ENCODE data around the gene MAGOHB. TPM values are rescaled to one million over a fixed set of nuclear protein-coding genes. Genes with fewer than 3 reads are reported as not detected.
"Not testable (repeated sequence)": the region's sequence is repeated elsewhere in the genome, so short reads cannot be mapped to it uniquely, and the experiment has no call there.

The MAGOHB gene
- total RNA-seq, 1 donor from 2014 or later, result 38.7 TPM

DNA sequence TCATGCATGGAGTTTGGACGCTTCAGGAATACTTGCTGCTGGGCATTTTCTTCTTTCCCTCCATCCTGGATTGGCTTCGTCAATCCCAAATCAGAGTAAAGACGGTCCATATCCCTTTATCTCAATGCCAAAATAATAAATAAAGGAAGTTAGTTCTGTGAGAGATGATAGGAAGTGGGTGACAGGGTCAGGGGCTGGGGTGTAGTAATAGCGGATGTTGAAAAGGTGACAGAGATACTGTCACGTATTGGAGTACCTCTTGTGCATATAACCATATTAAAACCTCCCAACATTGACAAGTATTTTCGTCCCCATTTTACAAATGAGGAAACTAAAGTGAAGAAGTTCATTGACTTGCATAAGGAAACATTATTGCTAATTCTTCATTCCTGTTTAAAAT lies 12.4 kb downstream of the MAGOHB start:
- H3K4me1 Mint-ChIP-seq, result no peaks in the 10 kb centered on the region
- peaks cover 8% of the 10 kb centered on the region for H3K36me3 Mint-ChIP-seq
- no peak overlapping the region for H3K27ac Mint-ChIP-seq
- no peak overlapping the region for H3K4me3 Mint-ChIP-seq
- H3K9me3 Mint-ChIP-seq, result no peaks in the 10 kb centered on the region
- TF ChIP-seq, protein P1, sequence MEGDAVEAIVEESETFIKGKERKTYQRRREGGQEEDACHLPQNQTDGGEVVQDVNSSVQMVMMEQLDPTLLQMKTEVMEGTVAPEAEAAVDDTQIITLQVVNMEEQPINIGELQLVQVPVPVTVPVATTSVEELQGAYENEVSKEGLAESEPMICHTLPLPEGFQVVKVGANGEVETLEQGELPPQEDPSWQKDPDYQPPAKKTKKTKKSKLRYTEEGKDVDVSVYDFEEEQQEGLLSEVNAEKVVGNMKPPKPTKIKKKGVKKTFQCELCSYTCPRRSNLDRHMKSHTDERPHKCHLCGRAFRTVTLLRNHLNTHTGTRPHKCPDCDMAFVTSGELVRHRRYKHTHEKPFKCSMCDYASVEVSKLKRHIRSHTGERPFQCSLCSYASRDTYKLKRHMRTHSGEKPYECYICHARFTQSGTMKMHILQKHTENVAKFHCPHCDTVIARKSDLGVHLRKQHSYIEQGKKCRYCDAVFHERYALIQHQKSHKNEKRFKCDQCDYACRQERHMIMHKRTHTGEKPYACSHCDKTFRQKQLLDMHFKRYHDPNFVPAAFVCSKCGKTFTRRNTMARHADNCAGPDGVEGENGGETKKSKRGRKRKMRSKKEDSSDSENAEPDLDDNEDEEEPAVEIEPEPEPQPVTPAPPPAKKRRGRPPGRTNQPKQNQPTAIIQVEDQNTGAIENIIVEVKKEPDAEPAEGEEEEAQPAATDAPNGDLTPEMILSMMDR (IDR thresholded peaks at IDR 0.05; ENCODE audit: unreplicated experiment), result no peak
- H3K27me3 Mint-ChIP-seq (ENCODE audit: low read depth), result no peaks in the 10 kb centered on the region
- DNase-seq (ENCODE audit: low spot score in 2 of 2, unreplicated experiment in 2 of 2), result no peak

GRCh38 chr12:10595881-10596280 lies 17.5 kb downstream of the MAGOHB start:
- Mint-ChIP-seq H3K4me3 (no peak overlapping the region), H3K36me3 (peaks cover 1% of the 10 kb centered on the region), H3K27me3 (ENCODE audit: low read depth) (no peaks in the 10 kb centered on the region), H3K27ac (no peak overlapping the region), H3K4me1 (no peaks in the 10 kb centered on the region), H3K9me3 (no peaks in the 10 kb centered on the region)
- TF ChIP-seq, protein P1 (IDR thresholded peaks at IDR 0.05; ENCODE audit: unreplicated experiment), result no peak
- no peak for DNase-seq (ENCODE audit: low spot score in 2 of 2, unreplicated experiment in 2 of 2)

- Mint-ChIP-seq H3K4me1 (no peaks in the 10 kb centered on the region), H3K27me3 (ENCODE audit: low read depth) (no peaks in the 10 kb centered on the region), H3K36me3 (peaks cover 9% of the 10 kb centered on the region), H3K9me3 (no peaks in the 10 kb centered on the region), H3K4me3 (no peak overlapping the region), H3K27ac (no peak overlapping the region)
- no peak for DNase-seq (ENCODE audit: low spot score in 2 of 2, unreplicated experiment in 2 of 2)
- TF ChIP-seq, protein P1 (IDR thresholded peaks at IDR 0.05; ENCODE audit: unreplicated experiment), result no peak
Observed at GRCh38 chr12:10590966-10591365, 22.4 kb downstream of the MAGOHB start.

DNA sequence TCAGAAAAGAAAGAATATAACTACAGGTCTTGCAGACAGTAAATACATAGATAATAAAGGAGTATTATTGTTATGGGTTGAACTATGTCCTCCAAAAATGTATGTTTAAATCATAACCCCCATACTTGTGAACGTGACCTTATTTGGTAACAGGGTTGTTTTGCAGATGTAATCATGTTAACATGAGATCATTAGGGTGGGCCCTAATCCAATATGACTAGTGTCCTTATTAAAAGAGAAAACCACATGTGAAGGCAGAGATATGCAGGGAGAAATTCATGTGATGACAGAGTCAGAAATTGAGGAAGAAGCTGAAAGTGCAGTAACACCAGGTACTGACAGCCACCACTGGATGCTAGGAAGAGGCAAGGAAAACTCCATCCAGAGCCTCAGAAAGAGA lies 29.0 kb downstream of the MAGOHB start:
- no peak overlapping the region for H3K27ac Mint-ChIP-seq
- H3K4me1 Mint-ChIP-seq, result no peaks in the 10 kb centered on the region
- peaks cover 26% of the 10 kb centered on the region for H3K9me3 Mint-ChIP-seq
- H3K36me3 Mint-ChIP-seq, result peaks cover 40% of the 10 kb centered on the region
- TF ChIP-seq, protein P1 (IDR thresholded peaks at IDR 0.05; ENCODE audit: unreplicated experiment), result no peak
- no peak overlapping the region for H3K4me3 Mint-ChIP-seq
- no peak for DNase-seq (ENCODE audit: low spot score in 2 of 2, unreplicated experiment in 2 of 2)
- no peaks in the 10 kb centered on the region for H3K27me3 Mint-ChIP-seq (ENCODE audit: low read depth)

DNA sequence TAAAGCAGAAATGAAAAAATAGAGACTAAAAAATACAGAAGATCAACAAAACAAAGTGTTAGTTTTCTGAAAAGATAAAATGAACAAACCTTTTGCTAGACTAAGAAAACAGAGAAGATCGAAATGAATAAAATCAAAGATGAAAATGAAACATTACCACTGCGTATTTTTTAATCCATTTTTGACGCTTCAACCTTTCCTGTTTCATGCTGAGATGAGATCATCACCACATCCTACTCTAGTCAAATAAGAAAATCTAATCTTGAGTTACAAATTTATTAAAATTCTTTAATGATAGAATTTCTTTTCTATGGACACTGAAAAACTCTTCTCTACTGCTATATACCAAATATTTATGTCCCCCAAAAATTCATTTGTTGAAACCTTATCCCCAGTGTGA lies 30.7 kb downstream of the MAGOHB start:
- H3K27me3 Mint-ChIP-seq (ENCODE audit: low read depth), result no peaks in the 10 kb centered on the region
- no peak for DNase-seq (ENCODE audit: low spot score in 2 of 2, unreplicated experiment in 2 of 2)
- H3K4me1 Mint-ChIP-seq, result no peaks in the 10 kb centered on the region
- peaks cover 37% of the 10 kb centered on the region for H3K36me3 Mint-ChIP-seq
- TF ChIP-seq, protein P1 (IDR thresholded peaks at IDR 0.05; ENCODE audit: unreplicated experiment), result no peak
- H3K9me3 Mint-ChIP-seq, result peaks cover 26% of the 10 kb centered on the region
- no peak overlapping the region for H3K4me3 Mint-ChIP-seq
- no peak overlapping the region for H3K27ac Mint-ChIP-seq

- not testable (repeated sequence) for H3K4me3 Mint-ChIP-seq; H3K4me1 Mint-ChIP-seq; DNase-seq (ENCODE audit: low spot score in 2 of 2, unreplicated experiment in 2 of 2); H3K27ac Mint-ChIP-seq; H3K27me3 Mint-ChIP-seq (ENCODE audit: low read depth)
- Mint-ChIP-seq H3K9me3 (peaks cover 26% of the 10 kb centered on the region), H3K36me3 (peaks cover 32% of the 10 kb centered on the region)
Observed at GRCh38 chr12:10582133-10582532, 31.3 kb downstream of the MAGOHB start.
